Adipose tissue (tissue), 3 donors: Measurements from ENCODE around the gene IL34. TPM values are rescaled to one million over a fixed set of nuclear protein-coding genes. Genes with fewer than 3 reads are reported as not detected.
"Not testable (repeated sequence)": the region's sequence is repeated elsewhere in the genome, so short reads cannot be mapped to it uniquely, and the experiment has no call there.

Experiments used
- H3K27ac ChIP-seq: one replicate; pipeline ENCODE4 v1.5.1; 2013; ENCODE audit warnings: low read depth, low read length
- WGBS, 3 donors: extraction: QIAGEN DNeasy Blood & Tissue Kit; methylation state at CpG; one replicate each; pipeline ENCODE4 v1.1.7; 2013; 5-methylcytosine and 5-hydroxymethylcytosine counted together
- polyA plus RNA-seq, 3 donors: library from polyadenylated mRNA; stranded (reverse); fragments of 200-250 nt; gene quantifications; one replicate each; pipeline ENCODE4 v1.2.3, GENCODE V29; 2013
- donor health status: healthy with polysubstance abuse.
- donor health status: Bipolar disorder and iron deficiency.
- donor health status: healthy.

The IL34 gene
- polyA plus RNA-seq, 3 donors = 0.76 to 3.0 (median 1.4) TPM

GRCh38 chr16:70665806-70666735 lies 19.7 kb downstream of the IL34 start:
- H3K27ac ChIP-seq = no peak overlapping the region
- WGBS, 3 donors = 87 to 91% (median 89%) methylated on average over 21 to 22 of the region's 22 CpGs

- 92 to 96% (median 94%) methylated on average over 2 of the region's 2 CpGs for WGBS, 3 donors
- no peak overlapping the region for H3K27ac ChIP-seq
These were observed 23.8 kb downstream of the IL34 start for GRCh38 chr16:70670175-70670574.

GRCh38 chr16:70670938-70671337 lies 24.6 kb downstream of the IL34 start:
- H3K27ac ChIP-seq = not testable (repeated sequence)
- WGBS, 3 donors = 96 to 98% (median 97%) methylated on average over 4 of the region's 4 CpGs

GRCh38 chr16:70674221-70675014 lies 28.1 kb downstream of the IL34 start:
- WGBS, 3 donors = 92 to 94% (median 93%) methylated on average over 18 of the region's 18 CpGs
- no peak overlapping the region for H3K27ac ChIP-seq

GRCh38 chr16:70675851-70676513 lies 29.6 kb downstream of the IL34 start:
- WGBS, 3 donors = 80 to 90% (median 85%) methylated on average over 7 of the region's 7 CpGs
- no peak overlapping the region for H3K27ac ChIP-seq

GRCh38 chr16:70676675-70677498 lies 30.5 kb downstream of the IL34 start:
- H3K27ac ChIP-seq = no peak overlapping the region
- 83 to 91% (median 86%) methylated on average over 14 of the region's 14 CpGs for WGBS, 3 donors

GRCh38 chr16:70677499-70678120 lies 31.3 kb downstream of the IL34 start:
- no peak overlapping the region for H3K27ac ChIP-seq
- 92 to 95% (median 94%) methylated on average over 15 of the region's 15 CpGs for WGBS, 3 donors

- no peak overlapping the region for H3K27ac ChIP-seq
- 94 to 96% (median 95%) methylated on average over 21 to 22 of the region's 22 CpGs for WGBS, 3 donors
These were observed 31.9 kb downstream of the IL34 start for GRCh38 chr16:70678121-70678897.

- H3K27ac ChIP-seq = no peak overlapping the region
These were observed 32.7 kb downstream of the IL34 start for GRCh38 chr16:70678898-70679670.

GRCh38 chr16:70679671-70680494 lies 33.5 kb downstream of the IL34 start:
- WGBS, 3 donors = 72 to 78% (median 74%) methylated on average over 55 to 80 of the region's 80 CpGs
- no peak overlapping the region for H3K27ac ChIP-seq

More at GRCh38 chr16:70678898-70679670, 32.7 kb downstream of the IL34 start:
- WGBS, 3 donors = 87 to 90% (median 89%) methylated on average over 29 to 31 of the region's 31 CpGs

- 63 to 77% (median 69%) methylated on average over 18 of the region's 18 CpGs for WGBS, 3 donors
- no peak overlapping the region for H3K27ac ChIP-seq
These were observed 34.4 kb downstream of the IL34 start for GRCh38 chr16:70680495-70681381.

GRCh38 chr16:70681382-70682238 lies 35.3 kb downstream of the IL34 start:
- 59 to 78% (median 70%) methylated on average over 13 of the region's 13 CpGs for WGBS, 3 donors
- peak overlapping the region; percentile 2 for H3K27ac ChIP-seq

- no peak overlapping the region for H3K27ac ChIP-seq
- 75 to 84% (median 76%) methylated on average over 14 of the region's 14 CpGs for WGBS, 3 donors
These were observed 36.1 kb downstream of the IL34 start for GRCh38 chr16:70682239-70683145.
